GM12878 (cell line): ENCODE results near the gene NPEPPS.

Source experiments
- EZH2 ChIP-seq: IDR thresholded peaks from 2 replicates; pipeline ENCODE4 v1.6.1; 2012; ENCODE audit warnings: low read depth, mild to moderate bottlenecking, control low read depth, inconsistent platforms, low read length, borderline replicate concordance; ENCODE audit not compliant: control insufficient read depth
- JUNB ChIP-seq: IDR thresholded peaks from 2 replicates; pipeline ENCODE4 v1.6.1; 2016; ENCODE audit warnings: antibody characterized with exemption, mild to moderate bottlenecking
- NR2C2 ChIP-seq: IDR thresholded peaks from 2 replicates; pipeline ENCODE4 v1.6.1; 2011; ENCODE audit warnings: borderline replicate concordance, low read depth; ENCODE audit not compliant: control insufficient read depth, insufficient read length
- TAF1 ChIP-seq: IDR thresholded peaks from 2 replicates; pipeline ENCODE4 v1.6.1; 2011; ENCODE audit warnings: mild to moderate bottlenecking, low read depth, low read length, borderline replicate concordance
- ZNF24 ChIP-seq: fragments of 450-650 bp; IDR thresholded peaks from 2 replicates; pipeline ENCODE4 v1.6.1; 2017; ENCODE audit warnings: antibody characterized with exemption, mild to moderate bottlenecking
- TF ChIP-seq, protein P1 (sequence below), 3 experiments: IDR thresholded peaks in 2 of 3; conservative IDR thresholded peaks in 1 of 3; 2 replicates each; pipeline ENCODE4 v1.5.1; 2011; ENCODE audit warnings: low read depth in 3 of 3, low read length in 3 of 3, mild to moderate bottlenecking in 3 of 3, control low read depth in 2 of 3, moderate library complexity in 2 of 3, inconsistent platforms in 1 of 3, mixed read lengths in 1 of 3; ENCODE audit not compliant: control insufficient read depth in 2 of 3, insufficient read depth in 1 of 3; ENCODE audit errors: extremely low read depth in 1 of 3
- TF ChIP-seq, protein P2 (sequence below): fragments of 450-650 bp; IDR thresholded peaks from 2 replicates; pipeline ENCODE4 v1.6.1; 2017; ENCODE audit warnings: mild to moderate bottlenecking

DNA sequence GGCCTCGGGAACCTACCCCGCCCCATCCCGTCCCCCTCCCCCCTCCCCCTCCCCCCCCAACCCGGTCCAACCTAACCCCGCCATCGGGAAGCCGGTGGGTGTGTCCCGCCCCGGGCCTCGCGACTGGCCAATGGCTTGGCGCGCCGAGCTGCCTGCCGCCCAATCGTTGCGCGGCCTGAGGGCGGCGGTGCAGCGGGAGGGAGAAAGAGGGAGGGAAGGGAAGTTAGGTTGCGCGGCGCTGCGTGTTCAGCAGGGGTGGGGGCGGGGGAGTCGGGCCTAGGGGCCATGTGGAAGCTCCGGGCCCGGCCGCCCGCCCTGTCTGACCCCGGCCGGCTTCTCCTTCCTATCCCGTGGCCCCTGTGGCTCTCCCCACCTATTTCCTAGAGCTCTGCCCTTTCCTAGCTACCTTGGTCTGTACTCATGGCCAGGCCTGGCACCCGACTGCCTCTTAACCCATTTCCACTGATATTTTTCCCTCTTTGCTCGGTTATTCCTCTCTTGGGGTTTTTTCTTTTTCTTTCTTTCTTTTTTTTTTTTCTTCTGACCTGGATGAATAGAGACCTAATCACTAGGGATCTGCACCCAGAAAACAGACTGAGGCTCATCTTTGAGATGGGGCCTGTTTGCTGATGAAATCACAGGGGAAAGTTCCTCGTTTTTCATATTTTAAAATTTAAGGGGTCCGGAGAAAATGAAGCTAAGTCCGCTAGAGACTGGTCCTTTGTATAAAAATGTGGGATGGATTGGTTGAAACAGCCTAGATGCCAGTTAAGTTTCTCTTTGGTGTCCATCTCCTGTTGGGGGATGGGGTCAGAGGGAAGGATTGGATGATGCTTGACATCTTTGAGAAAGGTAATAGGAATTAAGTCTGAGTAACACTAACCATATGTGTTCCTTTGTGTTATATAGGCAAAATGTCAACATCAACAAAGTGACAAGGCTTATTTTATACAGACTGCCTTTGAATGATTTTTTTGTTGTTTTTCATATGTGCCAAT lies 119.9 kb downstream of the NPEPPS start:
- TF ChIP-seq, protein P1, sequence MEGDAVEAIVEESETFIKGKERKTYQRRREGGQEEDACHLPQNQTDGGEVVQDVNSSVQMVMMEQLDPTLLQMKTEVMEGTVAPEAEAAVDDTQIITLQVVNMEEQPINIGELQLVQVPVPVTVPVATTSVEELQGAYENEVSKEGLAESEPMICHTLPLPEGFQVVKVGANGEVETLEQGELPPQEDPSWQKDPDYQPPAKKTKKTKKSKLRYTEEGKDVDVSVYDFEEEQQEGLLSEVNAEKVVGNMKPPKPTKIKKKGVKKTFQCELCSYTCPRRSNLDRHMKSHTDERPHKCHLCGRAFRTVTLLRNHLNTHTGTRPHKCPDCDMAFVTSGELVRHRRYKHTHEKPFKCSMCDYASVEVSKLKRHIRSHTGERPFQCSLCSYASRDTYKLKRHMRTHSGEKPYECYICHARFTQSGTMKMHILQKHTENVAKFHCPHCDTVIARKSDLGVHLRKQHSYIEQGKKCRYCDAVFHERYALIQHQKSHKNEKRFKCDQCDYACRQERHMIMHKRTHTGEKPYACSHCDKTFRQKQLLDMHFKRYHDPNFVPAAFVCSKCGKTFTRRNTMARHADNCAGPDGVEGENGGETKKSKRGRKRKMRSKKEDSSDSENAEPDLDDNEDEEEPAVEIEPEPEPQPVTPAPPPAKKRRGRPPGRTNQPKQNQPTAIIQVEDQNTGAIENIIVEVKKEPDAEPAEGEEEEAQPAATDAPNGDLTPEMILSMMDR (IDR thresholded peaks at IDR 0.05 in 2 of 3, conservative IDR thresholded peaks at IDR 0.05 in 1 of 3; ENCODE audit: control insufficient read depth in 2 of 3, extremely low read depth in 1 of 3, insufficient read depth in 1 of 3, low read depth in 3 of 3, low read length in 3 of 3) = no peak
- TF ChIP-seq JUNB = no peak
- TF ChIP-seq EZH2 = no peak
- peak; percentile 24; the same call in 1 of the 2 replicates for TF ChIP-seq TAF1
- TF ChIP-seq, protein P2, sequence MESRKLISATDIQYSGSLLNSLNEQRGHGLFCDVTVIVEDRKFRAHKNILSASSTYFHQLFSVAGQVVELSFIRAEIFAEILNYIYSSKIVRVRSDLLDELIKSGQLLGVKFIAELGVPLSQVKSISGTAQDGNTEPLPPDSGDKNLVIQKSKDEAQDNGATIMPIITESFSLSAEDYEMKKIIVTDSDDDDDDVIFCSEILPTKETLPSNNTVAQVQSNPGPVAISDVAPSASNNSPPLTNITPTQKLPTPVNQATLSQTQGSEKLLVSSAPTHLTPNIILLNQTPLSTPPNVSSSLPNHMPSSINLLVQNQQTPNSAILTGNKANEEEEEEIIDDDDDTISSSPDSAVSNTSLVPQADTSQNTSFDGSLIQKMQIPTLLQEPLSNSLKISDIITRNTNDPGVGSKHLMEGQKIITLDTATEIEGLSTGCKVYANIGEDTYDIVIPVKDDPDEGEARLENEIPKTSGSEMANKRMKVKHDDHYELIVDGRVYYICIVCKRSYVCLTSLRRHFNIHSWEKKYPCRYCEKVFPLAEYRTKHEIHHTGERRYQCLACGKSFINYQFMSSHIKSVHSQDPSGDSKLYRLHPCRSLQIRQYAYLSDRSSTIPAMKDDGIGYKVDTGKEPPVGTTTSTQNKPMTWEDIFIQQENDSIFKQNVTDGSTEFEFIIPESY = no peak
- TF ChIP-seq ZNF24 = no peak
- TF ChIP-seq NR2C2 = no peak
